Stimulated activated CD4-positive, alpha-beta T cell treated with anti-CD3 and anti-CD28 coated beads, Interleukin-2, amount 100 ng/mL, for 24 hours (primary cell): ENCODE data around the gene TPD52L1.

ENCODE experiments used
- DNase-seq, 2 donors: peaks; one replicate each; pipeline ENCODE4 v3.0.0-alpha.2; 2020

Gene TPD52L1

DNA sequence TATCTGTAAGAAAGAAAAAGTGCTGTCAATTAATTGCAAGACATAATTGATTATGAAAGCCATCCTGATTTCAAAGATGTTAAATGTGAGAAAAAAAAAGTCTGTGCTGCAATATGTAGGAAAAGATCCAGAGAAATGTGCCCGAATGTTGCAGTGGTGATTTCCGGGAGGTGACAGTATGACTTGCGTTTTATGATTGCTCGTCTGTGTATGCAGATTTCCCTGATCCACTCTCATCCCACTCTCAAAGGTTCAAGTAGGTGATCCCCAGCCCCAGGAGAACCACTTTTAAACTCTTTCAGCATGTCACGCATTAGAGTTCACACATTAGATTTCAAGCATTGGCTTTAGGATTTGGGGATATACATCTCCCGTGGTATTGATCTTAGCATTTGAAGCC lies 57.8 kb downstream of the TPD52L1 start:
- no peak for DNase-seq

DNA sequence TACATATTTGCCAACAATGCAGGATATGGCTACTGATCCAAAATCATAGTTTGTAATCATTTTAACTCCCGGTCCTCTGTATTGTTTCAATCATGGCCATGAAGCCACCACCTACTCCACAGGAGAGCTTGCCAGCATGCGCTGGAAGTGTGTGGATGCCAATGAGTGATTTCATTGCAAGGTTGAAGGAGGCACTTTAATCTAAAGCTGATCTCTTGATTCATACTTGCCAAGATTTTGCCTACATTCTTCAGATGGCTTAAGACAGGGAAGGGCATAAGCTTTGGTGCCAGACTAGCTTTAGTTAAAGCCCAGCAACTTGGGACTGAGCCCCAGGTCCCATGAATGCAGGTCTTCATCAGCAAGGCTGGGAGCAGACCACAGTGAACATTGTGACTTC lies 58.8 kb downstream of the TPD52L1 start:
- no peak for DNase-seq

DNA sequence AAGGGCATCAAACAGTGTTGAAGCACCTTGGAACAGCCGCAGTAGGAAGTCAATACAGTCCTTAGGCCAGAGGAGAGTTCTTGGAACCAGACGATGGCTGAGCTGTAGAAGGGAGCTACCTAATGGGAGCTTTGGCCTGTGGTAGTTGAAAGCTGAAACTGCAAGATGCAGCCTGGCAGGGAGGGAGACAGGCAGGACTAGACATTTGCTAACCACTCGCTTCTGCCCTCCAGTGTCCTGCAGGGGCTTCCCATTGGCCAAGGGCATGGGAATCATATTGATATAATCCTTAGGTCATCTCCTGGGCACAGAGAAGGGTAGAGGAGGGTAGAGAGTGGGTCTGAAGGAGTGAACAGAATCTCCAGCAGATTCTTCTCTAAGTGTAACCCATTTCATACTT lies 60.4 kb downstream of the TPD52L1 start:
- no peak for DNase-seq

DNA sequence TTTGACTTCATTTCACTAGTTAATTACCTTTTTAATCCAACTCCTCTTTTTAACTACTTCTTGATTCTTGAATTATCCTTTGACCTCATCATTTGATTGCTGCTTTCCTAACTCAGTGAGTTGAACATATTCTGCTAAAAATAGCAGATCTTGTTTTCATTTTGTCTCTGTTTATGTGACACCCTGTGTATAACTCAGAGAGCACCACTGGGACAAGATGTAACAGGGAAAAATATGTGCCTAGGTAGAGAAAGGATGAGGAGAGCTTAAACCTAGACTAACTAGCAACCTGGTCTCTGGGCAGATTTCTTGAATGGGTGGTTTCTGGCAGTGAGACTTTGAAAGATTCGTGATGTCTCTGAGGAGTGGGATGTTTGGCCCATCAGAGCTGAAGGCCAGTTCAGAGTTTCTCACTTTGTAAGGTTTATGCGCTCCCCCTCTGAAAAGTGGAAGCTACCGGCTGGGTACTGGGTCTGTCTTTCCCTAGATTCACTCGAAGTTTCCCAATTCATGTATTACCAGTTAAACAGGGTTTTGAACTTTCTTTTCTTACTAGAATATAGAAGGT lies 61.8 kb downstream of the TPD52L1 start:
- no peak for DNase-seq

DNA sequence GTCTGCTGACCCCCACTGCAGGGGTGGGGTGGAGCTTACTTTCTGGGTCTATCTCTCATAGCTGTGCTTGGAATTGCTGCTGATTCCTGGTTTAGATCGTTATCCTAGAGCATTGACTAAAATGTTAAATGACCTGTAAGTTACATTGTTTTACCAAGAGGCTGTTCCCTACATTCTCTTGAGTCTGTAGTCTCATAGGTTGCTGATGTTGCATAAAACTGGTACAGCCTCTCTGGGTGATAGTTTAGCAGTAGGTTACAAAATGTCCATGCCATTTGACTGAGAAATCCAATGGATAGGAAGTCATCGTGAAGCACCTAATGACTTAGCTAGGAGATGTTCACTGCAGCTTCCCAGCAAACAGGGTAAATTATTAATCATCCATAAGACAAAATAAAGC lies 62.4 kb downstream of the TPD52L1 start:
- no peak for DNase-seq

- no peak for DNase-seq
These were observed 63.8 kb downstream of the TPD52L1 start for GRCh38 chr6:125217369-125217768.

DNA sequence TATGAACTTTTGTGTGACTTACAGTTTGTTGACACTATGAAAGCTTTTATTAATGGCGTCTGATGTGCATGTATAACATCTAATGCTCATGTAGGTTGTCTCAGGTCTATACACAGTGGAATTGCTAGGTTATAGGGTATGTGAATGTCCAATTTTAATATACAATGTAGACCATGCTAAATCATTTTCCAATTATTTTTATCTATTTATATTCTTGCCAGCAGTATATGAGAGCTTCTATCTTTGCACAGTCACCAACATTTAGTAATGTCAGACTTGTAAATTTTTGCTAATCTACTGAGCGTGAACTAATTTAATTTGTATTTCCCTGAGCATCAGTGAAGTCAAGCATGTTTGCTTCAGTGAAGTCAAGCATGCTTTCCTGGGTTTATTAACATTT lies 64.4 kb downstream of the TPD52L1 start:
- no peak for DNase-seq

- no peak for DNase-seq
These were observed 65.9 kb downstream of the TPD52L1 start for GRCh38 chr6:125219361-125219895.

DNA sequence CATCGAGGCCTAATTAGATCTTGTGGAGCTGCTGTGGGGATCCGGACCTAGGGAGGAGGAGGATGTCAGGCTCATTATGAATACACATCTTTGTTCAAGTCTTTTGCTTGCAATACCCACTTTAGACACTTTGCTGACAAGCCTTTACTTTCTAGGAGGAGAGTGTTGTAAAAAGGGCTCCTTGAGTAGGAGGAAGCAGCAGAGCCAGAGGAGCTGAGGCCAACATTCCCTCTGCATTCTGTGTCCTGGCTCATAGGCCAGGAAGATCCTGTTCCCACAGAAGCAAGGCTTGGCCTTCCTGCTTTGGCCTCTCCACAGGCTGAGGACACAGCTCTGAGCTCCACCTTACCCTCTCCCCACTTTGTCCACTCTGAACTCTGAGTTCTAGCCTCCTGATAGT lies 67.1 kb downstream of the TPD52L1 start:
- no peak for DNase-seq

- DNase-seq: no peak
These were observed 69.2 kb downstream of the TPD52L1 start for GRCh38 chr6:125222531-125223455.

GRCh38 chr6:125224231-125224861 lies 70.8 kb downstream of the TPD52L1 start:
- no peak for DNase-seq

DNA sequence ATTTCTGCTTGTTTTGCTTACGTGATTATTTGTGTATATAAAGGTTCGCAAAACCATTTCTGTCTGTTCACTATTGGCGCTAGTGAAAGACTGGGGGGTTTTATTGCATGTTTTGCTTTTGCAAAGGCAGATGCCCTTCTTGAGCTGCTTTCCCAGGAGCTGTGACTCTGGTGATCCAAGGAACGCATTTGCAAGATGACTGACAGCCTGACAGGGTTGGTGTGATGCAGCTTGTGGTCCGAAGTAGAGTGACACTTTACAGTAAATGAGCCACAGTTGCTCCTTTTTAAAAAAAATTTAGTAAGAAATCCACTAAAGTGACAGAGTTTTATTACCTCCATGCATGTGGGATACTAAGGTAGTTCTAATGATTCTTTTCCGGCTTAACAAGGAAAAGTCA lies 73.7 kb downstream of the TPD52L1 start:
- DNase-seq: no peak

GRCh38 chr6:125228981-125229479 lies 75.5 kb downstream of the TPD52L1 start:
- no peak for DNase-seq

GRCh38 chr6:125230674-125231073 lies 77.1 kb downstream of the TPD52L1 start:
- no peak for DNase-seq

GRCh38 chr6:125231133-125231532 lies 77.6 kb downstream of the TPD52L1 start:
- no peak for DNase-seq

DNA sequence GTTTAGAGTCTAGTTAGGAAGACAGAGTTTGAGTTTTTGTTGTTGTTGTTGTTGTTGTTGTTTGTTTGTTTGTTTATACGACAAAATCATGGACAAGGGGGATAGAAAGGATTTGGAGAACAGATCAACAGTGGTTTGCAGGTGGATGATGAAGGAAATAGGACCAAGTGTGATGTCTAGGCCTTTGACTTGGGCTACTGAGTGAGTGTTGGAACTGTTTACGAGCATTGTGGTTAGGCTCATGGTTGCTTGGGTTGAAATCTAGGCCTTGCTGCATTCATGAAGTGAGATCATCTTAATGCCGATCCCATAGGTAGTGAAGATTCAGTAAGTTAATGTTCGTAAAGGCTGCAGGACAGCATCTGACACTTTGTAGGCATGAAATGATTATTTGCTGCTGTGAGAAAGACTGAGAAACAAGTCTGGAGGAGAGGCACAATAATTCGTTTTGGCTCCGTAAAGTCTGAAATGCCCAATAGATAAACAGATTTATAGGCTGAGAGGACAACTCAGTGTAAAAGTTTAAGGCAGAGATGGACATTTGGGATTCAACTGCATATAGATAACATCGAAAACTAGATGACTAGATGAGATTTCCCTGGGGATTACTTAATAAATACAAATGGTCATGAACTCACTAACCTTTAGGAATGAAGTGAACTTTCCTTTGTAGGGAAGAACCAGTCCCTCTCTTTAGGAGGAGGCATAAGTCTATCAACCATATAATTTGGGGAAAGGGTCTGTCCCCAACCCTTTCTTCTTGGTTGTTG lies 78.2 kb downstream of the TPD52L1 start:
- no peak for DNase-seq

- no peak for DNase-seq
These were observed 78.9 kb downstream of the TPD52L1 start for GRCh38 chr6:125232466-125232865.

DNA sequence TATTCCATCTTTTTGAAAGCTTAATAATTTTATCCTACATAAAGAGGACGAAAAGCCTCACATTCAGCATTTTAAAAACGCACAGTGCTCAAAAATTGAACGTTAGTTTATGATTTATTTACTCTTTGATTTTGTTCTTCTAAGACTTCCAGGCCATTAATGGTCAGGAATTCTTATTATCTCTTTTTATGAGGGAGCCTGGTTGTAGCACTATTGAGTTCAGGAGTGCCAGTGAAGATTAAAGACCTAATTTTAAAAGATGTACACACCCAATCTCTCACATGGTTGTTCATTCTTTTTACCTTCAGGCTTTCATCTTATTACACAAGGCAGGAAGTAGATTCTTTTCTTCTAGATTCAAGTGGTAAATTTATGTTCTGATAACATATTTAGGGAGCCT lies 79.6 kb downstream of the TPD52L1 start:
- DNase-seq: no peak

DNA sequence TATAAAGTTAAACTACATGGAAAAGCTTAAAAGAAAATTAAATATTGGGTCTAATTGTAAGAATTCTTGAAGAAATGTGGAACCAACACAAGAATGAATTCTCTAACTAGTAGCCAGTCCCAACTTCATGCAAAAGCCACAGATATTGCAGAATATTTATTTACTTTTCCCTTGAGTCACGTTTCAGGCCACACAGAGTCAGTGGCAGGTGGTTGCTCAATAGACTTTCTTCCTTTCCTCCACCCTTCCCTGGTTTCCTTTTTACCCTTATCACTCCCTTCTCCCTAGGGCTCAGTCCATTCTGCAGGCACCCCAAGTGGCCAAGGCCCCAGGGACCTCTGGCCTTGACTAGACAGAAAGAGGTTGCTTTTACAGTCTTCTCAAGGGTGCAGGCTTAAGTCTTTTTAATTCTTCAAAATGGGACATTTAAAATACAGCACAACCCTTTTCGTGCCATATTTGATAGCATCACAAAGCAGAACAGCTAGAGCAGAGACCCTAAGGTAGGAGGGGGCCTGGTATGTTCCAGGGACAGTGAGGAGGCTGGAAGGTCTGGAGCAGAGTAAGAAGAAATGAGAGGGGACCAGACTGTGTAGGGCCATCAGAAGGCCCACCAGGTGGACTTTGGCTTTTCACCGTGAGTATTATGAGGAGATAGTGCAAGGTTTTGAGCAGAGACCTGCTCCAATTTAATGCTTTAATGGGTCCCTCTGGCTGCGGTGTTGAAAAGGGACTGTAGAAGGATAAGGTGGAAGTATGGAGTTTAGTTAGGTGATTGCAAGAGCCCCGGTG lies 83.2 kb downstream of the TPD52L1 start:
- DNase-seq: no peak

GRCh38 chr6:125237764-125238163 lies 84.2 kb downstream of the TPD52L1 start:
- no peak for DNase-seq

DNA sequence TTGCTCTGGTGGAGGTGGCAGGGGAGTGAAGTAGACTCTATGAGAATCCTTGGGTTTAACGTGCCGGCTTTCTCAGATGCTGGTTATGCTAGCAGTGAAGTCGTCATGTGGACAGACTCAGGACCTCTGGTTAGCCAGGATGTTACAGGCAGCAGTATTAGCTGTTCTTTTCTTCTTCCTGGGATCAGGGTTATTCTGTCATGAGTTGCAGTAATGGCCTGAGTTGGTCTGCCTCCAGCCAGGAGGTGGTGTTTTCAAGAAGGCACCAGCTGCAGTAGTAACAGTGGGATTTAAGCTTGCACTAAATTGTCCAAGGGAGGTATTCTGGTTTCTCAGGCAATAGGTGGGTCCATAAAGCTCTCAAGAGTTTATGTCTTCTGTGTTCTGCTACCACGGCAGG lies 91.5 kb downstream of the TPD52L1 start:
- no peak for DNase-seq
